GM21390 (cell line): ENCODE results near the gene PHF12.

Experiments
- ATAC-seq: cut with Tn5 transposase; IDR thresholded peaks from one replicate; pipeline ENCODE4 v1.9.1; 2021; ENCODE audit not compliant: unreplicated experiment

The PHF12 gene

DNA sequence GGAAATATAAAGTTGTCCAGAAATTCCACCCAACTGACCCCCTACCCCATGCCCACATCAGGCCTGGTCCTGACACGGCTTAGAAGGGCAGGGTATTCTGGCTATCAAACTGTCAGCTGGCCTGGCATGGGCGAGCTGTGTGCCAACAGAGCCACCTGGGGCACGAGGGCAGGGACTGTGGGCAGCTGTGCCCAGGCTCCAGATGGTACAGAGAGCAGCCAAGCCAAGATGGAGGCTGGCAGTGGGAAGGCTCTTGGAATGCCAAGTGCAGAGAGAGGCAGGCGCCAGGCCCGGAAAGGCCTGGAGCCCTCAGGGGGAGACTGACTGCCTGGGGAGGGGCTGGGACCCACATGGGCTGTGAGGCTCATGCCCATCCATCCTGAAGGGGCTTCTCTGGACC lies 24.3 kb upstream of the PHF12 start:
- no peak for ATAC-seq

GRCh38 chr17:28975031-28975430 lies 23.7 kb upstream of the PHF12 start:
- ATAC-seq: no peak

- ATAC-seq: no peak
Observed at GRCh38 chr17:28974451-28974850, 23.1 kb upstream of the PHF12 start.

DNA sequence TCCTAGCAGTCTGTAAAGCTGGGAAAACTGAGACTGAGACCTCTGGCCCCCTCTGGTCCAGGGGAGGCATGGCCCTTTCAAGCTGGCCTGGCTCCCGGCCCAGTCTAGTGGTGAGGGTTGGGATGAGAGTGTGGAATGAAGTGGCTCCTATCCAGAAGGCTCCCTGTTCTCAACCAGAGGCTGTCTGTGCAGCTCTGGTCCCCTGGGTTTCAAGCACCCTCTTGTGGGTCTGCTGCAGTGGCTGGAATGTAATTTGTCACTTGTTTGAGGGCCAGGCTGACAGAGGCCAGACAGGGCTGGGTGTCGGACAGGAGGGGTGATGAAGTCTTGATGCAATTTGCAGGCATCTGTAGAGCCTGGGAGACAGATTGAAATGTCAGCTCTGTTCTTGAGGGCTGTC lies 22.1 kb upstream of the PHF12 start:
- ATAC-seq: no peak

GRCh38 chr17:28972437-28972836 lies 21.1 kb upstream of the PHF12 start:
- no peak for ATAC-seq

- no peak for ATAC-seq
Observed at GRCh38 chr17:28970879-28971278, 19.6 kb upstream of the PHF12 start.

- ATAC-seq: no peak
Observed at GRCh38 chr17:28969706-28970393, 18.5 kb upstream of the PHF12 start.

GRCh38 chr17:28968914-28969295 lies 17.6 kb upstream of the PHF12 start:
- no peak for ATAC-seq

DNA sequence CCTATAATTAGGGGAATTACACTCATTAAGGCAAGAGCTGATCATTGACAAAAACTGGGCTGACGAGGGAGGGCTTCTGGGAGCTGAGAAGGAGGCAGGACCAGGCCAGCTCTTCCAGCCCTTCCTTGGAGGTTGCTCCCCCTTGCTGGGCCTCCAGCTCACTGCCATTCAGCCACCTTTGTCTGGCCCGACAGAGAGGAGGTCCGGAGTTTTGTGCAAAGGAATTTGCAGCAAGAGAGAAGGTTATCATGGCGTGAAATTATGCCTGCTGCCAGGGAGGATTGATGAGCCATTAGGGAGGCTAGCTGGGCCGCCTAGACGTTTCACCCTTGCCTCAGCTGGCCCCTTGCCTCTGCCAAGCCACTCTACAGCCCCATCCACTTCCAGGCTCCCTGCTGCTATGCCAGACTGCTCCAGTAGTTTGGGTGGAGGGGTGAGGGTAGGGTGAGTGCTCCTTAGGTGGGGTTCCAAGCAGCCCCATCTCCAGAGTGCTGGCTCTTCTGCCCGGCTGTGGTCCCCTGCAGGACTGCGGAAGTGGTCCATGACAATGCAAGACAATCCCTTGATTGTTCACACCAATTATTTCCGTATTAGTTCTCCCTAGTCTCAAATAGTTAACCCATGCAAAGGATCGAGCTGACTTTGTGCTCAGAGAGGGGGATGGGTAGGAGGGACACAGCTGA lies 17.1 kb upstream of the PHF12 start:
- no peak for ATAC-seq

DNA sequence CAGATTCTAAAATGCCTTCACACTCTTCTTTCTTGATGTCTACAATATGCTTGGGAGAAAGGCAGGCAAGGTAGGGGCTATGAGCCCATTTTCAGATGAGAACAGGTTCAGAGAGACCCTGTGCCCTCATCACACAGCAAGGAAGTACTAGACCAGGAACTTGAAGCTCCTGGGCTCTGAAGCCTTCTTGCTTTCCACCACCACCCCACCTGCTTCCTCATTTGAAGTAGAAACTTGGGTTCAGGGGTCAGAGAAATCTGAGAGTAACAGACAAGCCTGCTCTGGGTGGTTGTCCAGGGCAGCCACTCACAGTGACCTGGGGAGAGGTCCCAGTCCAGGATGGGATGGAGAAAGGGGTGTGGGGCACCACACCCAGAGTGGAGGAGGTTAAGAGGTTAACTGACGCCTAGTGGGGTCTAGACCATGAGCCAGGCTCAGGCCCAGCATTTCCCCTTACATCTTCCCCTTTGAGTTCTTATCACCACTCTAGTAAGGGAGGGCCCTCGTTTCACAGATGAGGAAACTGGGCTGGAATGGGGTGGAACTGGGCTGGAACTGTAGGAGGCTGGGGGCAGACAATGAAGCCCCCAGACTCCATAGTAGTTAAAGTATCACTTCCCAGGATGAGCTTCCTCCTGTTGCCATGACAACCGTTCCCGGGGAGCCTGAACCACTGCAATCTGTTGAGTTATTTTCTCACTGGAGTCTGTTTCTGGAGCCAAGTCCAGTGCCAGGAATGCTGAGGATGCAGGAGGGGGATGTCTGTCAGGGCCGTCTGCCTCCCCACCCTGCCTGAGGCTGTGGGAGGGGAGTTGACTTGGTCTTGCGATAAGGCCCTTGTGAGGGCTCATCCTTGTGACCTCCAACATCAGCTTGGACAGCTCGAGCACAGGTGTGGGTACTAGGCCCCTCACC lies 16.2 kb upstream of the PHF12 start:
- ATAC-seq: no peak

DNA sequence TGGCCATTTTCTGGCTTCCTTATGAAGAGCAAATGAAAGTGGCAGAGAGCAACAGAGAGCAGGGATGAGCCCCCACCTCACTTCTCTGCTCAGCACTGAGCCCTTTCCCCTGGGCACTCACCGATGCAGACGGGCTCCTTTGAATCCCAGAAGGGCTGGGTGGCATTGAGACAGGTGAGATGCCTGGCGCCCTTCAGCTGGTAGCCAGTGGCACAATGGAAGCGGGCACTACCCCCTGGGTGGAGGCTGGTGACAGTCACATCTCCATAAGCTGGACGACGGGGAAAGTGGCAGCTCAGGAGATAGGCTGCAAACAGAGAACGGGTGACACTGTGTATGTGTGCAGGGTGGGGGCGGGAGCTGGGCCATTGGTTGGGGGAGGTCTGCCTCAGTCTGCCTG lies 12.5 kb upstream of the PHF12 start:
- no peak for ATAC-seq

GRCh38 chr17:28963055-28963611 lies 11.8 kb upstream of the PHF12 start:
- no peak for ATAC-seq

GRCh38 chr17:28961391-28961790 lies 10.1 kb upstream of the PHF12 start:
- no peak for ATAC-seq

GRCh38 chr17:28960256-28961061 lies 9.1 kb upstream of the PHF12 start:
- no peak for ATAC-seq

GRCh38 chr17:28959471-28959871 lies 8.2 kb upstream of the PHF12 start:
- no peak for ATAC-seq

DNA sequence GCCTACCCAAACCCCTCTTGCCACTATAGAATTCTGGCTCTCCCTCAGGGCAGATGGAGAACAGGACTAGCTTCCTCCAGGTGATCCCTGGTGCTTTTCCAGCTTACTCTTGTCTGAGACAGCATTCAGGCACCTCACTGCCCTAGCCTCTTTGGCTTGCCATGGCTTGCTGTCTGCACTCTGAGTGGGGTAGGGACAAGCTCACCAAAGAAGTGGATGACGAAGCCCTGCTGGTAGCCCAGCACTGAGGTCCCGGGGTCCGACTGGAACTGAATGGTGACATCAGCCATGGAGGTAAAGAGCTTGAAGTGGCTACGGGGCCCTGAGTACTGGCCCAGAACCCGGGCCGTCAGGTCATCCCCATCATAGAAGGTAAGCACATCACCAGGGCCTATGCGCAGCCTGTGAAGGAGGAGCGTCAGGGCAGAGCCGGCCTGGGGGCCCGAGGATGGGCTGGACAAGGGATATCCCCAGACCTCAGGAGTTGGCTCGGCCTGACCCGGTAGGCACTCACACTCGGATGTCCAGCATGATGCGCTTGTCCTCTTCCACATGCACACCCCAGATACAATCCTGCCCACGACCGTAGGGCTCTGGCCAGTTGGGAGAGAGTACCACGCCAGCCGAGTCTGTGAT lies 7.6 kb upstream of the PHF12 start:
- no peak for ATAC-seq

GRCh38 chr17:28957992-28958355 lies 6.7 kb upstream of the PHF12 start:
- ATAC-seq: no peak

GRCh38 chr17:28957277-28957991 lies 6.1 kb upstream of the PHF12 start:
- no peak for ATAC-seq

- no peak for ATAC-seq
Observed at GRCh38 chr17:28956861-28957260, 5.5 kb upstream of the PHF12 start.

- ATAC-seq: no peak
Observed at GRCh38 chr17:28956112-28956511, 4.8 kb upstream of the PHF12 start.
